GM13977 (cell line): ENCODE data around the gene GSTA1.
A peak's percentile ranks its signal among the peaks of the same experiment; 100 is the strongest.
"Not testable (repeated sequence)": the region's sequence is repeated elsewhere in the genome, so short reads cannot be mapped to it uniquely, and the experiment has no call there.

Source experiments
- DNase-seq: peaks from one replicate; pipeline ENCODE4 v3.0.0; 2012; ENCODE audit warnings: low spot score
- CTCF ChIP-seq: IDR thresholded peaks from 2 replicates; pipeline ENCODE4 v1.5.1; 2012; ENCODE audit warnings: mild to moderate bottlenecking, control low read depth; ENCODE audit not compliant: insufficient read depth; ENCODE audit errors: extremely low read depth, missing control alignments
- in situ Hi-C: fragments of 300-500 bp; cut with MboI; formaldehyde crosslinking; loops from one replicate; pipeline ENCODE4 v1.12.0; 2022; ENCODE audit warnings: low sequenced_read_pairs, low pct_unique_long_range_greater_than_20kb, mixed read lengths, inconsistent platforms; ENCODE audit not compliant: unreplicated experiment

Gene GSTA1

GRCh38 chr6:52820198-52820597, 16.6 kb upstream of the GSTA1 start:
- DNase-seq: no peak
- TF ChIP-seq CTCF: no peak
- in situ Hi-C loops: no loop called here

- peak; percentile 56 for DNase-seq
- in situ Hi-C loops: no loop called here
- TF ChIP-seq CTCF: peak; percentile 59
Observed at GRCh38 chr6:52815167-52816092, 11.8 kb upstream of the GSTA1 start.

- DNase-seq, in situ Hi-C loops: not testable (repeated sequence)
Observed at GRCh38 chr6:52814545-52814944, 10.9 kb upstream of the GSTA1 start.

- DNase-seq, in situ Hi-C loops: not testable (repeated sequence)
Observed at GRCh38 chr6:52809777-52810176, 6.2 kb upstream of the GSTA1 start.

GRCh38 chr6:52808660-52809059, 5.0 kb upstream of the GSTA1 start:
- DNase-seq: no peak
- no peak for TF ChIP-seq CTCF
- in situ Hi-C loops: no loop called here

GRCh38 chr6:52802806-52803205, 810 bp downstream of the GSTA1 start:
- DNase-seq: no peak
- no peak for TF ChIP-seq CTCF
- in situ Hi-C loops: no loop called here

GRCh38 chr6:52801188-52801841, 2.3 kb downstream of the GSTA1 start:
- in situ Hi-C loops: no loop called here
- no peak for TF ChIP-seq CTCF
- no peak for DNase-seq

- DNase-seq, in situ Hi-C loops: not testable (repeated sequence)
Observed at GRCh38 chr6:52799272-52799671, 4.3 kb downstream of the GSTA1 start.

- in situ Hi-C loops, DNase-seq: not testable (repeated sequence)
Observed at GRCh38 chr6:52794366-52794765, 9.2 kb downstream of the GSTA1 start.
